Measurements from ENCODE around the gene TMEM91.

The TMEM91 gene

DNA sequence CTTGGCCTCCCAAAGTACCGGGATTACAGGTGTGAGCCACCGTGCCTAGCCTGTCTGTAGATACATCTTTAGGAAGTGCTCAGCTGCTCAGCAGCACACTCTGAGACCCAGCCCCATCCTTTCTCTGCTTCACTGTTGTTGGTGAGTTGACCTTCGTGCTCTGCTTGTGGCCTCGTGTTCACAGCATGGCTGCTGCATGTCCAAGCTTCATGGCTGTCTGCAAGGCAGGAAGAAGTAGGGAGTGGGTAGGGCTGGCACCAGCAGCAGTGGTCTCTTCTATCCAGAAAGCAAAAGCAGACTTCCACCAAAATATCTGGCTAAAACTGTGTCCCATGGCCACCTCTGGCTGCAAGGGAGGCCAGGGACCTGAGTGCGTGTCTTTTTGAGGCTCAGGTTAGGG is 36.6 kb downstream of the TMEM91 start:
- no peak for DNase-seq

- DNase-seq, result no peak
Observed at GRCh38 chr19:41413947-41414346, 37.6 kb downstream of the TMEM91 start.

GRCh38 chr19:41414461-41414860 is 38.1 kb downstream of the TMEM91 start:
- no peak for DNase-seq

DNA sequence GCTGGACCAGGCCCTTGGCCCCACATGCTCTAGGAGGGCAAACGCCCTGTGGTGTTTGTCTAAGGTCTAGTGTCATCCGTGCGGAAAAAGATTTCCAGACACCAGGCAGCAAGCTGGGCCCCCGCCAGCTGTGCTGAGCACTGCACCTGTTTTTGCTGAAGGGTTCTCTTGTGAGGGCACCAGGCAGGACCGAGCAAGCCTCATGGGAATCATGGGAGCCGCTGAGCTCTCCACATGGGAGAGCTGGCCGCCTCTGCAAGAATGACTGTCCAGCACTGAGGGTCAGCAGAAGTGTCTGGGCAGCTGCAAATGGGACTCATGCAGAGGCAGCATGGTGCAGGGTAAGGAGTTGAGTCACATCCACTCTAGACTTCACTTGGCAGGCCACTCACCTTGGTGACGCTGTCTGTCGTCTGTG is 38.8 kb downstream of the TMEM91 start:
- no peak for DNase-seq

- DNase-seq, result no peak
Observed at GRCh38 chr19:41416194-41416674, 39.9 kb downstream of the TMEM91 start.

DNA sequence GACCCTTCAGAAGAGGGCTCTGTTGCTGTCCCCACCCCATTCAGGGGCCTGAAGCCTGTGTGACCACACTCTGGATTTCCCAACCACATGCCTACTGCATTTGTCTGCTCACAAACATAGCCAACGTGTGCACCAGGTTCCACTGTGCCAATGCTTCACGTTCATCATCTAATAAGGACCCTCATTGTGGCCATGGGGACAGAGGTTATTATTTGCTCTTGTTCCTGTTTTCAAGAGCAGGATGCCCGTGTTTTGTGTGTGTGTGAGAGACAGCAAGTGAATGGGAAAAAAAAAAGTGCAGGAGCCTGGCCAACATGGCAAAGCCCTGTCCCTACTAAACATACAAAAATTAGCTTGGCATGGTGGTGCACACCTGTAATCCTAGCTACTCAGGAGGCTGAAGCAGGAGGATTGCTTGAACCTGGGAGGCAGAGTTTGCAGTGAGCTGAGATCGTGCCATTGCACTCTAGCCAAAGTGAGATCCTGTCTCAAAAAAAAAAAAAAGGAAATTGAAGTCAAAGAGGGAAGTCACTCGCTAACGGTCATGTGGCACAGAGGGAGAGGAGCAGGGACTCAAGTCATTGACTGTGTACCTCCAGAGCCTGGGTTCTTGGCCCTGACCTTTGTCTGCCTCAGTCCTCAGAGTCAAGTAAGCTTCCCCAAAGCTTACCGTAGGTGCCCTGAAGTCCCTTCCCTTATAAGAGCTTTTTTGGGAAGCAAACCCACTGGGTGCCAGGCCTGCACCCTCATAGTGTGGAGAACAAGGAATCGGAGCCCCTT is 44.0 kb downstream of the TMEM91 start:
- DNase-seq, result peak; percentile 78

- DNase-seq, result no peak
Observed at GRCh38 chr19:41421314-41421713, 45.0 kb downstream of the TMEM91 start.

GRCh38 chr19:41421973-41422372 is 45.6 kb downstream of the TMEM91 start:
- no peak for DNase-seq

DNA sequence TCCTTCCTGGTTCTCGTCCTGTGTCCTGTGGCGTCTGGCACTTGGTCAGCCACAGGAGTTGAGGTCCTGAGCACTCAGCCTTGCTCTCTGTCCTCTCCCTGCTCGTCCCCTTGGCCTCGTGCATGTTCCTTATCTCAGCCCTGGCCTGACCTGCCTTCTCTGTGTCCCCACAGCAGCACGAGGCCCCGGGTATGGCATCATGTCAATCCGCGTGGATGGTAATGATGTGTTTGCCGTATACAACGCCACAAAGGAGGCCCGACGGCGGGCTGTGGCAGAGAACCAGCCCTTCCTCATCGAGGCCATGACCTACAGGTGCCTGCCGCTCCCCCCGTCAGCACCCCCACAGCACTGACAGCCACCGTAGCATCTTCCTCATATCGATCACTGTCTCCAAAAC is 46.1 kb downstream of the TMEM91 start:
- DNase-seq, result no peak

DNA sequence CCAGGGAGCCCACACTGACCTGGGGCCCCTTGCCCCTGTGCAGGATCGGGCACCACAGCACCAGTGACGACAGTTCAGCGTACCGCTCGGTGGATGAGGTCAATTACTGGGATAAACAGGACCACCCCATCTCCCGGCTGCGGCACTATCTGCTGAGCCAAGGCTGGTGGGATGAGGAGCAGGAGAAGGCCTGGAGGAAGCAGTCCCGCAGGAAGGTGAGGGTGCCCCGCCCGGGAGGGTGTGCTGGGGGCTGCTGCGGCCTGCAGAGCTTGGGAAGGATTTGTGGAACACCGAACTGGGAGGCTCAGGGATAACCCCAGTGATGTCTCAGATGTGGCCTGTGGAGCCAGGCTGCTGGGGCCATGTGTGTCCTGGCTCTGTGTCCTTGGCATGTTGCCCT is 46.6 kb downstream of the TMEM91 start:
- DNase-seq, result no peak

- no peak for DNase-seq
Observed at GRCh38 chr19:41424335-41425173, 48.2 kb downstream of the TMEM91 start.

DNA sequence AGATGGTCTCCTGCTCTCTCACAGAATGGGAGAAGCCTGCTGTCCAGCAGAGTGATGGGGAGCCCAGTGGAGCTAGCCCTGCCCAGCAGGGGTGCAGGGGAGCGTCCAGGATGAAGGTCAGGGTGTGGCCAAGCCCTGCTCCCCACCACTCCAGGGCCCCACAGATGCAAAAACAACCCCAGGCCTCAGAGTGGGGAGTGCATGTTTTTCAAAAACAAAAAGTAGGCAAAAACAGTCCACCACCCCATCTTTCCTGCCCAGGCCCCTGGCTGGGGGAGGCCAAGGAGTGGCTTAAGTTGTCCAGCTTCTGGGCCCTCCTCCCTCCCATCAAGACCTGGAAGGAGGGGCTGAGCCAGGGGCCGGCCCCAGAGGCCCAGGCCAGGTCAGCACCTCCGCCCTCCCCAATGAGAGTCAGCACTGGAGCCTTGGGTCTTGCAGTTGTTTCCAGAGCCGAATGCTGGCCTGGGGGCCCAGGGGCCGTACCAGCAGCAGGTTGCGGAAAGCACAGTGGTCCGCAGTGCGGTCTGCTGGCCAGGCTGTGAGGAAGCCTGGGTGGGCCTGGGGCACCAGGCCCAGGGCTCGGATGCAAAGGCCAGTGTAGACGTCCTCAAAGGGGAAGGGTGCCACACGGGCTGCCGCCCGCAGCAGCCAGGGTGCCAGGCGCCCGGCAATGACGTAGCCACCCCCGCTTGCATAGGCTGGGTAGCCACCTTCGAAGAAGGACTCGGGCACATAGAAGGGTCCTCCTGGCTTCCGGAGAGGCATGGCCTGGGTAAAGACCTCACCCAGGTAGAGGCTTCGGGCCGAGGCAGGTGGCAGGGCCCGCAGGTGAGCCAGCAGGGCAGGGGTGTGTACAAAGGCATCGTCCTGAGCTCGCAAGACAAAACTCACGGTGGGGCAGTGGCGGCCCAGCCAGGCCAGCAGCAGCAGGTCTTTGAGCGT is 49.1 kb downstream of the TMEM91 start:
- DNase-seq, result no peak

DNA sequence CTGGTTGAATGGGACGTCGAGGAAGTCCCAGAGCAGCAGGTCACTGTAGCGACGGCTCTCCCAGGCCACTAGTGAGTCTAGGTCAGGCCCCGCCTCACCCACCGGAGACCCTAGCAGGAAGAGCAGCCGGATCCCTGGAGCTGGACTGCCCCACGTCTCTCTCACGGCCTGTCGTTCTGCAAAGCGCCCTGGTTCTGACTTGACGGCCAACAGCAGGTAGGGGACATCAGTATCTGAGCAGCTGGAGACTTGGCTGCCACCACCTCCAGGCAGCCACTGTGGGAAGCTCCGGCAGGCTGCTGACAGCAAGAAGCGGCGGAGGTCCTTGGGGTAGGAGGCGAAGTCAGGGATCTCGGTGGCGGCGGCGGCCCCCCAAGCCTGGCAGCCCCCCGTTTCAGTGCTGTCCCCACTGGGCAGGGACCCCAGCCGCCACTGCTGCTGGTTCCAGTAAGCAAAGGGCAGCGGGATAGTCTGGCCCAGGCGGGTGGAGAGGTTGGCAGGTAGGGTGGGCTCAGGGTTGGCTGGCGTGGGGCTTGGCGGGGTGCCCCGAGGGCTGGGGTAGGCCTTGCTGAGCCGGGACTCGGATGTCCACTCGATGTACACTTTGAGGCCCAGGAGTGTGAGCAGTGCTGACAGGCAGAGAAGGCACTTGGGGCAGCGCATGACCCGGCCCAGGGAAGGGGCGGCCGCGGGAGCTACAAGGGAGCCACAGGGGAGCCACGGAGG is 49.9 kb downstream of the TMEM91 start:
- no peak for DNase-seq

GRCh38 chr19:41426952-41427646 is 50.8 kb downstream of the TMEM91 start, which contains the start of gene B3GNT8:
TSS of gene B3GNT8 (minus strand) at chr19:41427374. CDS start at chr19:41426778, 596 bp downstream.
- peak; percentile 81 for DNase-seq

DNA sequence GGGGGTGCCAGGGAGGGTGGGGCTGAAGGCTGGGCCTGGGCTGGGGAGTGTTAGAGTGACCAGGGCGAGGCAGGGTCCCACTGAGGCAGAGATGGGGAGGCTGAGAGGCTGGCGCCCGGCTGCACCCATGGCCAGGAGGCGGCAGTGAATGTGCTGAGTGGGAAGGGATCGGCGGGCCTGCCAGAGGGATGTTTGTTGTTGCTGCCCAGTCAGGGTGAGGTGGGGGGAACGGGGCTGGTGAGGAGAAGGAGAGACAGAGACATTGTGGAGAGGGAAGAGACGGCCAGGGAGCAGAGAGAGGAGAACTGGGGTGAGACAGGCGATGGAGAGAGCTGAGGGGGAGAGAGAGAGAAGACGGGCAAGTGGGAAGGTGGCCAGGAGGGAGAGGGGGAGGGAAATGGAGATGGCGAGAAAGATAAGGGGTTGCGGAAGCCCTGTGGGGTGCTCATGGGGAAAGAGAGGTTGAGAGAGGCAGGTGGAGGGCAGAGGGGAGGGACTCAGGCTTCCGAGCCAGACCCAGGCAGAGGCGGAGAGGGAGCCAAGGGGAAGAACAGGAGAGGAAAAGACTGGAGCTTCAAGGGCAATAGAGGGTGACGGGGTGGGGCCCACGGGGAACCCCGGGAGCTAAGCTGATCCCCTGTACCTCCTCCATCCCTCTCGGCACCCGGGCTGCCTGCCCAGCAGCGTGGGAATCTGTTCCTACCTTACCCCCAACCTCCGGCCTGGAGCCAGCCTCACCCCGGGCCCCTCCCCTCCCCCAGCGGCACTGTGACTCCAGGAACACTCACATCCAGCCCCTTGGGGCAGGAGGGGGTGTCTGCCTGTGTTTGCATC is 51.5 kb downstream of the TMEM91 start:
- DNase-seq, result peak; percentile 32

- no peak for DNase-seq
Observed at GRCh38 chr19:41428481-41428859, 52.1 kb downstream of the TMEM91 start.

GRCh38 chr19:41430922-41431321 is 54.6 kb downstream of the TMEM91 start:
- DNase-seq, result no peak

GRCh38 chr19:41431426-41432386 is 55.4 kb downstream of the TMEM91 start:
- peak; percentile 61 for DNase-seq

GRCh38 chr19:41433171-41433570 is 56.8 kb downstream of the TMEM91 start:
- no peak for DNase-seq

Data from OCI-M1 (cell line).